ENCODE data around the gene UGT2A3. TPM values are rescaled to one million over a fixed set of nuclear protein-coding genes. Genes with fewer than 3 reads are reported as not detected.
"Not testable (repeated sequence)": the region's sequence is repeated elsewhere in the genome, so short reads cannot be mapped to it uniquely, and the experiment has no call there.

Gene UGT2A3
- total RNA-seq, 1 donor from 2014 or later: not detected

GRCh38 chr4:68984947-68985346 lies 33.3 kb upstream of the UGT2A3 start:
- no peaks in the 10 kb centered on the region for H3K36me3 ChIP-seq
- DNase-seq: no peak
- no peak for TF ChIP-seq CTCF (IDR thresholded peaks at IDR 0.05)
- H3K9me3 ChIP-seq: no peaks in the 10 kb centered on the region
- no peak for ATAC-seq
- H3K27me3 ChIP-seq (ENCODE audit: low read depth): no peaks in the 10 kb centered on the region
- no peak overlapping the region for H3K4me3 ChIP-seq
- H3K27ac ChIP-seq: no peak overlapping the region
- intact Hi-C loops (cut with DNase I): no loop called here
- H3K4me1 ChIP-seq: no peaks in the 10 kb centered on the region

- Histone ChIP-seq H3K9me3 (no peaks in the 10 kb centered on the region), H3K27me3 (ENCODE audit: low read depth) (no peaks in the 10 kb centered on the region), H3K4me1 (no peaks in the 10 kb centered on the region), H3K36me3 (no peaks in the 10 kb centered on the region), H3K4me3 (no peak overlapping the region), H3K27ac (no peak overlapping the region)
- no peak for DNase-seq
- ATAC-seq: no peak
- intact Hi-C loops (cut with DNase I): no loop called here
- no peak for TF ChIP-seq CTCF (IDR thresholded peaks at IDR 0.05)
Measured at GRCh38 chr4:68963374-68963773, 11.8 kb upstream of the UGT2A3 start.

GRCh38 chr4:68962868-68963267 lies 11.3 kb upstream of the UGT2A3 start:
- intact Hi-C loops (cut with DNase I): no loop called here
- no peak for TF ChIP-seq CTCF (IDR thresholded peaks at IDR 0.05)
- H3K4me3 ChIP-seq: no peak overlapping the region
- H3K4me1 ChIP-seq: no peaks in the 10 kb centered on the region
- no peak overlapping the region for H3K27ac ChIP-seq
- no peaks in the 10 kb centered on the region for H3K9me3 ChIP-seq
- H3K36me3 ChIP-seq: no peaks in the 10 kb centered on the region
- ATAC-seq (no peak), DNase-seq (no peak)
- H3K27me3 ChIP-seq (ENCODE audit: low read depth): no peaks in the 10 kb centered on the region

GRCh38 chr4:68960294-68961163 lies 8.9 kb upstream of the UGT2A3 start:
- DNase-seq (no peak), ATAC-seq (no peak)
- TF ChIP-seq CTCF (IDR thresholded peaks at IDR 0.05): no peak
- intact Hi-C loops (cut with DNase I): no loop called here
- H3K27ac ChIP-seq: no peak overlapping the region
- H3K4me1 ChIP-seq: no peaks in the 10 kb centered on the region
- H3K9me3 ChIP-seq: no peaks in the 10 kb centered on the region
- H3K27me3 ChIP-seq (ENCODE audit: low read depth): no peaks in the 10 kb centered on the region
- no peaks in the 10 kb centered on the region for H3K36me3 ChIP-seq
- H3K4me3 ChIP-seq: no peak overlapping the region

- DNase-seq; H3K4me3 ChIP-seq; H3K9me3 ChIP-seq; H3K27me3 ChIP-seq (ENCODE audit: low read depth); H3K36me3 ChIP-seq; intact Hi-C loops (cut with DNase I); H3K27ac ChIP-seq; H3K4me1 ChIP-seq; ATAC-seq: not testable (repeated sequence)
Measured at GRCh38 chr4:68959085-68959484, 7.5 kb upstream of the UGT2A3 start.

GRCh38 chr4:68954126-68954525 lies 2.5 kb upstream of the UGT2A3 start:
- intact Hi-C loops (cut with DNase I): no loop called here
- H3K4me1 ChIP-seq: no peaks in the 10 kb centered on the region
- H3K27me3 ChIP-seq (ENCODE audit: low read depth): no peaks in the 10 kb centered on the region
- DNase-seq (no peak), ATAC-seq (no peak)
- no peaks in the 10 kb centered on the region for H3K36me3 ChIP-seq
- TF ChIP-seq CTCF (IDR thresholded peaks at IDR 0.05): no peak
- H3K27ac ChIP-seq: no peak overlapping the region
- H3K9me3 ChIP-seq: no peaks in the 10 kb centered on the region
- H3K4me3 ChIP-seq: no peak overlapping the region
